ENCODE results near the gene MRPL19.

GRCh38 chr2:75612862-75613243 lies 33.7 kb upstream of the MRPL19 start:
- TF ChIP-seq CTCF (IDR thresholded peaks at IDR 0.05; ENCODE audit: insufficient read depth, low read length, poor library complexity, severe bottlenecking) = no peak
- no peak for TF ChIP-seq EZH2phosphoT487 (conservative IDR thresholded peaks at IDR 0.05; ENCODE audit: low read length)
